ENCODE results near the gene HS2ST1. TPM values are rescaled to one million over a fixed set of nuclear protein-coding genes. Genes with fewer than 3 reads are reported as not detected.

HS2ST1 gene
- total RNA-seq, 2 donors from 2014 or later = 21.3 to 23.5 TPM

DNA sequence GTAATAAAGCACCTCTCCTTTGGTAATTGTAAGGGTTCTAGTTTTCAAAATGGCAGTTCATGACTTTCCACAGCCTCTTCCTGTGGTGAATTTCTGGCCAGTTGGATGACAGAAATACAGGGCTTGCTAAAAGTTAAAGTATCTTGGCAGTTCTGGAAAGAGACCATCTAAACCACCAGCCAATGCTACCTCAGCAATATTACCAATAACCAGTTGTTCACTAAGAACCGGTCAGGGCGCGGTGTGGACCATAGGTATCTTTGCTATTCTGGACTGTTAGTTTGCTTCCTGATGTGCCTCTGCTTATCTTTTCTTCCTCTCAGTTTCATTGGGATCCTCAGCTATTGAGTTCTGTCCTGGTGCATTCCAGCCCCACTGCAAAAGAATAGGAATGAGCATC is 124.7 kb downstream of the HS2ST1 start:
- intact Hi-C loops (cut with DNase I) = no loop called here

DNA sequence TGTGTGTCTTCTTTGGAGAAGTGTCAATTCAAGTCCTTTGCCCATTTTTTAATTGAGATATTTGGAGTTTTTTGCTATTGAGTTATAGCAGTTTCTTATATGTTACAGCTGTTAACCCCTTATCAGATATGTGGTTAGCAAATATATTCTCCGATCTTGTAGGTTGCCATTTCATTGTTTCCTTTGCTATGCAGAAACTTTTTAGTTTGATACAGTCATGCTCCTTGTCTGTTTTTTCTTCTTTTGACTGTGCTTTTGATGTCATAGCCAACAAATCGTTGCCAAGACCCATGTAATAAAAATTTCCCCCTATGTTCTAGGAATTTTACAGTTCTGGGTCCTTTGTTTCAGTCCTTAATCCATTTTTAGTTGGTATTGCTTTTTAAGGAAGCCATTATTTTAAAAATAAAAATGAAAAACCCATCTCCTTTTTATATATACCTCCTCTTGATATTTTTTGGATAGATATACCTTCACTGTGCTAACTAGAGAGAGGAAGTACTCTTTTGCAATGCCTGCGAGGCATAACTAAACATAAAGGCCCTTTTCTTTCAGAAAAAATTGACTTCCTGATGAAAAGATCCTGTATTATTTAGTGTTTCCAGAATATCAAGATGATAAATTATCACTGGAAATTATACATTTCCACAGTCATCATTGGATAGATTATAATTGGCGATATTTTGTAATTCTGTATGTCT is 127.8 kb downstream of the HS2ST1 start:
- H3K9me3 ChIP-seq = no peaks in the 10 kb centered on the region

More for the DNA sequence above, 124.7 kb downstream of the HS2ST1 start:
- Histone ChIP-seq H3K4me3 (no peak overlapping the region), H3K4me1 (no peaks in the 10 kb centered on the region), H3K36me3 (no peaks in the 10 kb centered on the region), H3K9ac (ENCODE audit: low read depth in 2 of 2, low read length in 2 of 2) (no peak overlapping the region), H3K27me3 (no peaks in the 10 kb centered on the region), H3K27ac (no peak overlapping the region), H3K9me3 (no peaks in the 10 kb centered on the region)
- DNase-seq = no peak
- TF ChIP-seq, protein P1, sequence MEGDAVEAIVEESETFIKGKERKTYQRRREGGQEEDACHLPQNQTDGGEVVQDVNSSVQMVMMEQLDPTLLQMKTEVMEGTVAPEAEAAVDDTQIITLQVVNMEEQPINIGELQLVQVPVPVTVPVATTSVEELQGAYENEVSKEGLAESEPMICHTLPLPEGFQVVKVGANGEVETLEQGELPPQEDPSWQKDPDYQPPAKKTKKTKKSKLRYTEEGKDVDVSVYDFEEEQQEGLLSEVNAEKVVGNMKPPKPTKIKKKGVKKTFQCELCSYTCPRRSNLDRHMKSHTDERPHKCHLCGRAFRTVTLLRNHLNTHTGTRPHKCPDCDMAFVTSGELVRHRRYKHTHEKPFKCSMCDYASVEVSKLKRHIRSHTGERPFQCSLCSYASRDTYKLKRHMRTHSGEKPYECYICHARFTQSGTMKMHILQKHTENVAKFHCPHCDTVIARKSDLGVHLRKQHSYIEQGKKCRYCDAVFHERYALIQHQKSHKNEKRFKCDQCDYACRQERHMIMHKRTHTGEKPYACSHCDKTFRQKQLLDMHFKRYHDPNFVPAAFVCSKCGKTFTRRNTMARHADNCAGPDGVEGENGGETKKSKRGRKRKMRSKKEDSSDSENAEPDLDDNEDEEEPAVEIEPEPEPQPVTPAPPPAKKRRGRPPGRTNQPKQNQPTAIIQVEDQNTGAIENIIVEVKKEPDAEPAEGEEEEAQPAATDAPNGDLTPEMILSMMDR (IDR thresholded peaks at IDR 0.05) = no peak

DNA sequence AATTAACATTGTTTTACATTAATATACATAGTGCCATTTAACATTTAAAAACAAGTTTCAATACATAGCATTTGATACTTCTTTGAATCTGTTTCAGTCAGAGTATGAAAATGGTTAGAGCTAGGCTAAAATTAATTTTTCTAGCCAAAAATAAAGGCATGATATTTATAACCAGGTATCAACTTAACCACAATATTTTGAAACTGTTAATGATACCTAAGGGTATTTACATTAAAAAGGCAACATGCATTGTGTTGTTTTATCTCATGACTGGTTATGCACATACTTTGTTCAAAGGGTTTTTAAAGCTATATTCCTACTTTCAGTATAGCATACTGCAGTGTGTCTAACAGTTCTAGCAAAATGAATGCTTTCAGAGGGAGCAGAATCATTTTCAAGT is 130.0 kb downstream of the HS2ST1 start:
- TF ChIP-seq, protein P1 (IDR thresholded peaks at IDR 0.05) = no peak
- Histone ChIP-seq H3K9me3 (no peaks in the 10 kb centered on the region), H3K9ac (ENCODE audit: low read depth in 2 of 2, low read length in 2 of 2) (no peak overlapping the region), H3K4me1 (no peaks in the 10 kb centered on the region), H3K27ac (no peak overlapping the region), H3K4me3 (no peak overlapping the region), H3K27me3 (no peaks in the 10 kb centered on the region), H3K36me3 (no peaks in the 10 kb centered on the region)
- intact Hi-C loops (cut with DNase I) = no loop called here
- no peak for DNase-seq

More for the DNA sequence above, 127.8 kb downstream of the HS2ST1 start:
- TF ChIP-seq, protein P1 (IDR thresholded peaks at IDR 0.05) = no peak
- no peak overlapping the region for H3K27ac ChIP-seq
- H3K27me3 ChIP-seq = no peaks in the 10 kb centered on the region
- H3K9ac ChIP-seq (ENCODE audit: low read depth in 2 of 2, low read length in 2 of 2) = no peak overlapping the region
- H3K4me1 ChIP-seq = no peaks in the 10 kb centered on the region
- intact Hi-C loops (cut with DNase I) = no loop called here
- DNase-seq = no peak
- H3K36me3 ChIP-seq = no peaks in the 10 kb centered on the region
- H3K4me3 ChIP-seq = no peak overlapping the region

DNA sequence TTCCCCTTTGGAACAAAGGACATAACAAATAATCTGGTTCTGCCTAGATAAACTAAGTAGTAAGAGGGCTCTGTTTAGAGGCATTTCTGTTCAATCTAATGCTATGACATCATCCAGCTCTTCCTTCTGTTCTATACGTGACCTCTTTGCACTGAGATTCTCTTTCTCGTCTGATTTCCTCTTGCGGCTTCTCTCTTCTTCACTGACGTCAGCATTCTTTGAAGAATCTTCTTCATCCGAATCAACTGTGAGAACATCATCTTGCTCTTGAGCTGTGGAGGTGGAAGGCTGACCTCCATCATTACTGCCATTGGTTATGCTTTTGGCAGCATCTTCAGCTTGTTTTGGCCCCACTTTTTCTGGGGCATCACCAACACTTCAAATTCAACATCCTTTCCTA is 130.4 kb downstream of the HS2ST1 start:
- H3K36me3 ChIP-seq = no peaks in the 10 kb centered on the region
- H3K4me3 ChIP-seq = no peak overlapping the region
- TF ChIP-seq, protein P1 (IDR thresholded peaks at IDR 0.05) = no peak
- H3K27me3 ChIP-seq = no peaks in the 10 kb centered on the region
- DNase-seq = no peak
- no peak overlapping the region for H3K9ac ChIP-seq (ENCODE audit: low read depth in 2 of 2, low read length in 2 of 2)
- no peaks in the 10 kb centered on the region for H3K9me3 ChIP-seq
- no peaks in the 10 kb centered on the region for H3K4me1 ChIP-seq
- H3K27ac ChIP-seq = no peak overlapping the region
- intact Hi-C loops (cut with DNase I) = no loop called here

DNA sequence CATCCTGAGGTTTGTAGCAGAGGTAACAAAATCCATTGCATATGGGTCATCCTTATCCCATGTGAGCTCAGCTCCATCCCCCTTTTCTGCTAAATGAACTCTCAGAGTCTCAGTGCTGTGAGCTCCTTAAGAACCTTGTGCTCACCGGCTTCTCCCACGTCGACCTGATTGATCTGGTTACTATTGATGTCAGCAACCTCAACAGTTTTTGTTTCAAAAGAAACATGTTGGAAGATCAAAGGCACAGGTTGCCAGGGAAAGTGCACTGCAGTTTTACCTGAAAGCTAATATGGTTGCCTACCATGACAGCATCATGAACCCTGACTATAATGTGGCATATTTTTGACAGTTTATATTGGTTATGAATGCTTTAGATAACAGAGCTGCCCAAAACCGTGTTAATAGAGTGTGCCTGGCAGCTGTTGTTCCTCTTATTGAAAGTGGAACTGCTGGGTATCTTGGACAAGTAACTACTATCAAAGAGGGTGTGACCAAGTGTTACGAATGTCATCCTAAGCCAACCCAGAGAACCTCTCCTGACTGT is 131.4 kb downstream of the HS2ST1 start:
- Histone ChIP-seq H3K9me3 (no peaks in the 10 kb centered on the region), H3K27ac (no peak overlapping the region)

More for the DNA sequence above, 131.4 kb downstream of the HS2ST1 start:
- H3K36me3 ChIP-seq = no peaks in the 10 kb centered on the region
- H3K27me3 ChIP-seq = no peaks in the 10 kb centered on the region
- H3K4me1 ChIP-seq = no peaks in the 10 kb centered on the region
- H3K9ac ChIP-seq (ENCODE audit: low read depth in 2 of 2, low read length in 2 of 2) = no peak overlapping the region
- TF ChIP-seq, protein P1 (IDR thresholded peaks at IDR 0.05) = no peak
- intact Hi-C loops (cut with DNase I) = no loop called here
- H3K4me3 ChIP-seq = no peak overlapping the region
- no peak for DNase-seq
